RWPE1 (cell line): ENCODE data around the gene TSPOAP1.

Experiments
- CTCF ChIA-PET: fragments of 350-600 bp; sonication (Branson Sonifier 250); formaldehyde crosslinking; extraction: SDS; loops from one replicate; lab custom pipeline; 2021; lab: Yijun Ruan, JAX
- POLR2A ChIA-PET: fragments of 400-600 bp; formaldehyde crosslinking; extraction: SDS; loops from one replicate; lab custom pipeline; 2020; ENCODE audit warnings: antibody characterized with exemption; ENCODE audit not compliant: low non-redundant PET; lab: Yijun Ruan, JAX
- DNase-seq: peaks from one replicate; pipeline ENCODE4 v3.0.0; 2012; ENCODE audit warnings: low spot score
- H3K27ac ChIP-seq: fragments of 450-650 bp; 2 replicates; pipeline ENCODE4 v1.5.1; 2017
- CTCF ChIP-seq: fragments of 450-650 bp; conservative IDR thresholded peaks from 2 replicates; pipeline ENCODE4 v1.5.1; 2017; ENCODE audit warnings: low read depth, mild to moderate bottlenecking

Gene TSPOAP1

DNA sequence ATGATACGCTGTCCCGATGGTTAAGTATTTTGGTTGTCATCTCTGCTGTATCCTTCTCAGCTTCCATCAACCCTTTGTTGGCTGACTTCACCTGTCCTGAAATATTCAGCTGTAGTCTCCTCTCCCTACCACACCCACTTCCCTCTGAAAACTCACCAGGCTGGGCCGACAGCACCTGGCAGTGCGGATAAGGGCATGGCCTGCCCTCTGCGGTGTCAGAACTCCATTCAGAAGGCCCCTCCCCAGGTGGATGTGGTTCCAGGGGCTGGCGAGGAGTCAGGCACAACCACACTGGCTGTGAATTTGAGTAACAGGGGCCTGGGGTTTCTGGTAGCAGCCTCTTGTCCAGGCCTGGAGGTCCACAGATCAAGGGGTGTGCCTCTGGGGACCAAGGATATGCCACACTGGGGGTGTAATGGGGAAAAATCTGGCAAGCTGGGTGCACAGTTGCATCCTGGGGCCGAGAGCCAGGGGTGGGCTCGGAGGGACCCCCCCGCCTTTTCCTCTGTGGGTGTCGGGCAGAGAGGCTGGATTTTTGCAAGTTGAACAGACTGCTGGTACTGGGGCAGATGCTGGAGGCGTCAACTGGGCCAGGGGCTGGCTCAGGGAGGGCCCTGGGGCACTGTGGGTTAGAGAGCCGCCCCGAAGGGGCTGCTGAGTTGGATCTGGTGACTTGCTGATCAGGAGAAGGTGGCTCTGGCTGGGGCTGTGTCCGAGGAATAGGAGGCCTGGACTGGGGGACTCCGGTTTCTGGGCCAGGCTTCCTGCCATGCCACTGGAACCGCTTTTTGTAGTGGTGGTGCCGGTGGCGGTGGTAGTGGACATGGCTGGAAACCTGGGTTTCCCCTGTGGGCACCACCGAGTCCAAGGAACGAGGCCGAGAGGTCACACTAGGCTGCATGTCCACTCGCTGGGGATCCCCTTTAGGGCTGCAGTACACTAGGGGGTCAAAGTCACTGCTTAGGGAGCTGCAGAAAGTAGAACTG lies 29.0 kb upstream of the TSPOAP1 start:
- POLR2A ChIA-PET = no interaction called here
- DNase-seq = no peak
- H3K27ac ChIP-seq = no peak overlapping the region
- CTCF ChIA-PET = interaction anchor here (0.6 kb wide), 1 partner anchor 101 kb away, joined by 3 read pairs; no protein-coding TSS in a partner anchor
- TF ChIP-seq CTCF = no peak

- no peak overlapping the region for H3K27ac ChIP-seq
- CTCF ChIA-PET = interaction anchor here (0.6 kb wide), 1 partner anchor 57 kb away, joined by 3 read pairs; no protein-coding TSS in a partner anchor
- no peak for TF ChIP-seq CTCF
- POLR2A ChIA-PET = interaction anchor here (0.7 kb wide), 1 partner anchor 61 kb away, joined by 8 read pairs; no protein-coding TSS in a partner anchor
- DNase-seq = no peak
Observed at GRCh38 chr17:58356231-58356630, 27.6 kb upstream of the TSPOAP1 start.

GRCh38 chr17:58354541-58355216 lies 26.1 kb upstream of the TSPOAP1 start:
- POLR2A ChIA-PET = no interaction called here
- DNase-seq = no peak
- H3K27ac ChIP-seq = peak overlapping the region; percentile 1; the same call in 1 of the 2 replicates
- TF ChIP-seq CTCF = no peak
- CTCF ChIA-PET = interaction anchor here (1.0 to 2.1 kb wide), 3 partner anchors 9 to 105 kb away, joined by 3 to 5 read pairs (median 3); partner anchors contain the start of gene RNF43

- POLR2A ChIA-PET = interaction anchor here (0.6 to 2.5 kb wide), 3 partner anchors 60 to 72 kb away, joined by 4 to 21 read pairs (median 13); partner anchors contain the start of gene RNF43
- peak overlapping the region; percentile 86 for H3K27ac ChIP-seq
Observed at GRCh38 chr17:58353389-58353825, 24.8 kb upstream of the TSPOAP1 start.

DNA sequence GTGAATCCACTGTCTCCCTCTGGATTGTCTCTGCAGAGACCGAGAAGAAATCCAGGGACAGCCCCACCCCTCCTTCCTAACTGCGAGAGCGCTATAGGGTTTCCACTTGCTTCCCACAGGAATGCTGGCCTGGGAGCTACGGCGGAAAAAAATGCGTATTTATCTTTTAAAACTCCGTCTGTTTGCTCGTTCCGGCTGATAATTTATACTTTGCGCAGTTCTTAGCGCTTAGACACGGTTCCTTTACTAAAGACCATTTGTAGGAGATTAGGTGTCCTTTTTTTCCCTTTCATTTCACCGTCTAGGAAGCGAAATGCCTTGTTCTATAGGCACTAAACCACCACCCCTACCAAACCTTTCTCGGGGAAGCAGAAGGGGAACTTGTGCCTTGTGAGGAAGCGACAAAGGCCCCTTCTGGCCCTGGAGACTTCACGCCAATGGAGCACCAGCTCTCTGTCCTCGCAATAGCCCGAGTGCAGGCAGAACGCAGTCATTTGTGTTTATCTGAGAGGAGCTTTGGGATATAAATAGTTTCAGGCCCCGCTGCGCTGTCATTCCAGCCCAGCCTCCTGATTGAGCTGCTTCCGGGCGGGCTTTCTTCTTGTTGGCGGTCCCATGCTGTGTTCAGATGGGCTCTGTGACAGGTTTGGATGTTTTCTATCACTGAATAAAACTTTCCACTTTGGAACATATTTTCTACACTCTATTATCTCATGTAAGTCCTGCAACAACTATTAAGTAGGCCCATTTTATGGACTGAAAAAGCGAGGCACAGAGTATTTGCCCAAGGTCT lies 24.2 kb upstream of the TSPOAP1 start:
- no peak for TF ChIP-seq CTCF
- no peak for DNase-seq
- ChIA-PET CTCF (interaction anchor here (0.7 kb wide), 1 partner anchor 64 kb away, joined by 3 read pairs; the partner anchor contains the start of gene RNF43), POLR2A (interaction anchor here (0.6 to 2.5 kb wide), 6 partner anchors 47 to 73 kb away, joined by 4 to 21 read pairs (median 6); partner anchors contain the start of gene RNF43)
- H3K27ac ChIP-seq = peak overlapping the region; percentile 86

More at GRCh38 chr17:58353389-58353825, 24.8 kb upstream of the TSPOAP1 start:
- DNase-seq = no peak
- no peak for TF ChIP-seq CTCF
- CTCF ChIA-PET = interaction anchor here (1.0 to 2.1 kb wide), 2 partner anchors 64 to 104 kb away, joined by 3 to 5 read pairs; partner anchors contain the start of gene RNF43
